Right renal pelvis (tissue), 4 donors: Measurements from ENCODE around the gene ST8SIA6. TPM values are rescaled to one million over a fixed set of nuclear protein-coding genes. Genes with fewer than 3 reads are reported as not detected.
"Not testable (repeated sequence)": the region's sequence is repeated elsewhere in the genome, so short reads cannot be mapped to it uniquely, and the experiment has no call there.

ENCODE experiments used
- DNase-seq, 4 donors: peaks; one replicate each; pipeline ENCODE4 v3.0.0-alpha.2; 2013; ENCODE audit warnings: low read depth in 4 of 4, low spot score in 3 of 4, missing footprints in 1 of 4
- polyA plus RNA-seq, 4 donors: library from polyadenylated mRNA; unstranded; fragments of 120-200 nt; gene quantifications; one replicate each; pipeline ENCODE4 v1.2.1, GENCODE V29; 2013; ENCODE audit not compliant: insufficient read length in 4 of 4

The ST8SIA6 gene
- polyA plus RNA-seq, 4 donors, result 1.2 to 1.8 (median 1.4) TPM

GRCh38 chr10:17460756-17461155, 6.4 kb upstream of the ST8SIA6 start:
- no peak for DNase-seq

GRCh38 chr10:17457083-17457482, 2.7 kb upstream of the ST8SIA6 start:
- DNase-seq, result no peak

GRCh38 chr10:17456032-17456548, 1.7 kb upstream of the ST8SIA6 start:
- no peak for DNase-seq

GRCh38 chr10:17455015-17455520, 673 bp upstream of the ST8SIA6 start:
- no peak for DNase-seq

GRCh38 chr10:17453373-17454091, 863 bp downstream of the ST8SIA6 start:
- no peak for DNase-seq

- no peak for DNase-seq
These were observed 1.4 kb downstream of the ST8SIA6 start for GRCh38 chr10:17453035-17453372.

GRCh38 chr10:17452060-17452841, 2.1 kb downstream of the ST8SIA6 start:
- DNase-seq, result no peak

- no peak for DNase-seq
These were observed 4.4 kb downstream of the ST8SIA6 start for GRCh38 chr10:17450024-17450423.

GRCh38 chr10:17445400-17445998, 8.9 kb downstream of the ST8SIA6 start:
- DNase-seq, result no peak

GRCh38 chr10:17444388-17444714, 10.0 kb downstream of the ST8SIA6 start:
- DNase-seq, result no peak

- no peak for DNase-seq
These were observed 10.5 kb downstream of the ST8SIA6 start for GRCh38 chr10:17443707-17444387.

GRCh38 chr10:17438583-17438982, 15.8 kb downstream of the ST8SIA6 start:
- DNase-seq, result no peak

GRCh38 chr10:17436578-17436977, 17.8 kb downstream of the ST8SIA6 start:
- DNase-seq, result not testable (repeated sequence)

- no peak for DNase-seq
These were observed 18.4 kb downstream of the ST8SIA6 start for GRCh38 chr10:17435953-17436352.

GRCh38 chr10:17435187-17435586, 19.2 kb downstream of the ST8SIA6 start:
- DNase-seq, result no peak

GRCh38 chr10:17432723-17433122, 21.7 kb downstream of the ST8SIA6 start:
- DNase-seq, result no peak

- no peak for DNase-seq
These were observed 22.5 kb downstream of the ST8SIA6 start for GRCh38 chr10:17431871-17432311.

- DNase-seq, result peak; percentile 50 to 69 (median 67)
These were observed 23.6 kb downstream of the ST8SIA6 start for GRCh38 chr10:17430647-17431355.

- no peak for DNase-seq
These were observed 24.9 kb downstream of the ST8SIA6 start for GRCh38 chr10:17429490-17429889.
